SU-DHL-6 (cell line): ENCODE results near the gene MFSD1.

Experiments used
- H2AFZ ChIP-seq: fragments of 200-600 bp; sonication (generic); 2 replicates; pipeline ENCODE4 v1.6.1; 2014; ENCODE audit warnings: low read depth, mild to moderate bottlenecking, moderate library complexity, mixed read lengths, antibody characterized with exemption, low read length; ENCODE audit not compliant: severe bottlenecking
- H3F3A ChIP-seq: fragments of 200-600 bp; shearing (Covaris generic); 2 replicates; pipeline ENCODE4 v1.6.0; 2016; ENCODE audit warnings: antibody characterized with exemption, mild to moderate bottlenecking; ENCODE audit not compliant: insufficient read depth
- H3K27ac ChIP-seq: fragments of 200-600 bp; sonication (generic); 2 replicates; pipeline ENCODE4 v1.5.1; 2016; ENCODE audit warnings: low read depth, mild to moderate bottlenecking, low read length, moderate library complexity, mixed read lengths
- H3K27me3 ChIP-seq: fragments of 200-600 bp; sonication (generic), shearing (Covaris generic); 2 replicates; pipeline ENCODE4 v1.6.0; 2014; ENCODE audit warnings: mild to moderate bottlenecking, low read length
- H3K36me3 ChIP-seq: fragments of 200-600 bp; sonication (generic); 2 replicates; pipeline ENCODE4 v1.6.1; 2014; ENCODE audit warnings: mild to moderate bottlenecking, low read length, mixed read lengths
- H3K4me2 ChIP-seq: fragments of 300-600, 200-600 bp; shearing (Covaris generic), sonication (generic); 2 replicates; pipeline ENCODE4 v1.6.0; 2014; ENCODE audit warnings: low read length, low read depth, mild to moderate bottlenecking; ENCODE audit not compliant: poor library complexity, severe bottlenecking
- H3K4me3 ChIP-seq: fragments of 200-600 bp; sonication (generic); 2 replicates; pipeline ENCODE4 v1.5.1; 2014; ENCODE audit warnings: antibody characterized with exemption, low read length, mild to moderate bottlenecking, mixed read lengths; ENCODE audit not compliant: insufficient read depth, poor library complexity, severe bottlenecking
- H3K79me2 ChIP-seq: fragments of 200-600 bp; sonication (generic); 2 replicates; pipeline ENCODE4 v1.6.1; 2014; ENCODE audit warnings: mild to moderate bottlenecking, low read length, moderate library complexity; ENCODE audit not compliant: insufficient read depth
- H3K9ac ChIP-seq: fragments of 200-600 bp; sonication (generic); 2 replicates; pipeline ENCODE4 v1.7.0; 2014; ENCODE audit warnings: mild to moderate bottlenecking, low read length
- H3K9me2 ChIP-seq: fragments of 200-600 bp; sonication (generic); replicated peaks from 2 replicates; pipeline ENCODE4 v1.6.1; 2014; ENCODE audit warnings: low read length; ENCODE audit not compliant: insufficient read depth
- H3K9me3 ChIP-seq: fragments of 200-600 bp; sonication (generic); 2 replicates; pipeline ENCODE4 v1.6.1; 2014; ENCODE audit warnings: low read length, mixed read lengths; ENCODE audit not compliant: insufficient read depth
- H4K20me1 ChIP-seq: fragments of 200-600 bp; sonication (generic); 2 replicates; pipeline ENCODE4 v1.6.1; 2014; ENCODE audit warnings: low read depth, mild to moderate bottlenecking, antibody characterized with exemption, low read length, moderate library complexity, mixed read lengths
- EZH2phosphoT487 ChIP-seq: fragments of 200-600 bp; sonication (generic), shearing (Covaris generic); conservative IDR thresholded peaks from 2 replicates; pipeline ENCODE4 v1.6.1; 2018; ENCODE audit warnings: mild to moderate bottlenecking, antibody characterized with exemption, low read length, moderate library complexity, mixed read lengths
- TF ChIP-seq, protein P1 (sequence below): fragments of 200-600 bp; sonication (generic); IDR thresholded peaks from one replicate; pipeline ENCODE4 v1.5.1; 2017; ENCODE audit warnings: antibody characterized with exemption, mild to moderate bottlenecking, low read length, moderate library complexity; ENCODE audit not compliant: insufficient read depth, poor library complexity, severe bottlenecking

Gene MFSD1

DNA sequence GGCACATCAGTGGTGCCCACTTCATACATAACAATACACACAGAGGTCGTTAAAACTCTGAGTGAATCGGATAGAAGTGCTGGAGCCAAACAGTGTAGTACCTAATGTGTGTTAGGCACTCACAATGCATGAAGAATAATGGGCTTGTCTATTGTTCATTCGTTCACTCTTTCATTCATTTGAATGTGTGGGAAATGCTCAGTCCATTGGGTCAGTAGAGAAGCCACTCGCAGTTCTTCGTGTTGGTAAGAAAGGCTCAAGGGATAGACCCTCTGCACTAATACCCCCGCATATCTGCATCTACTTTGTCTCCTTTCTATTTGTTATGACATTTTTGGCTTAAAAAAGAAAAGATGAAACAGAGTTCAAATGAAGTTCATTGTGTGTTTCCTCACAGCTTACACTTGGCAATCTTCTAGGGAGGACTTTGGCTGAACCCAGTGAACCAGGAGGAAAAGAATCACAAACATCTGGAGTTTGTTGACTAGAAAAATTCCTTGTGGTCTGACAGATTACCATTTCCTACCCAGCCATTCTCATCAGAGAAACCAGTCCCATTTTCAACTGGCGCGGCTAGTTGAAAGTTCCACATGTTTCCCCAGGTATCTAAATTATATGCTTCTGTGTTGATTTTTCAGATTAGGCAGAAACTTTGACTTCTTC is 32.8 kb upstream of the MFSD1 start:
- H3K4me3 ChIP-seq: no peak overlapping the region
- H3K9ac ChIP-seq: no peak overlapping the region
- H3K27ac ChIP-seq: no peak overlapping the region
- no peaks in the 10 kb centered on the region for H3K36me3 ChIP-seq
- H3K9me3 ChIP-seq: no peaks in the 10 kb centered on the region
- TF ChIP-seq, protein P1, sequence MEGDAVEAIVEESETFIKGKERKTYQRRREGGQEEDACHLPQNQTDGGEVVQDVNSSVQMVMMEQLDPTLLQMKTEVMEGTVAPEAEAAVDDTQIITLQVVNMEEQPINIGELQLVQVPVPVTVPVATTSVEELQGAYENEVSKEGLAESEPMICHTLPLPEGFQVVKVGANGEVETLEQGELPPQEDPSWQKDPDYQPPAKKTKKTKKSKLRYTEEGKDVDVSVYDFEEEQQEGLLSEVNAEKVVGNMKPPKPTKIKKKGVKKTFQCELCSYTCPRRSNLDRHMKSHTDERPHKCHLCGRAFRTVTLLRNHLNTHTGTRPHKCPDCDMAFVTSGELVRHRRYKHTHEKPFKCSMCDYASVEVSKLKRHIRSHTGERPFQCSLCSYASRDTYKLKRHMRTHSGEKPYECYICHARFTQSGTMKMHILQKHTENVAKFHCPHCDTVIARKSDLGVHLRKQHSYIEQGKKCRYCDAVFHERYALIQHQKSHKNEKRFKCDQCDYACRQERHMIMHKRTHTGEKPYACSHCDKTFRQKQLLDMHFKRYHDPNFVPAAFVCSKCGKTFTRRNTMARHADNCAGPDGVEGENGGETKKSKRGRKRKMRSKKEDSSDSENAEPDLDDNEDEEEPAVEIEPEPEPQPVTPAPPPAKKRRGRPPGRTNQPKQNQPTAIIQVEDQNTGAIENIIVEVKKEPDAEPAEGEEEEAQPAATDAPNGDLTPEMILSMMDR: no peak
- TF ChIP-seq EZH2phosphoT487: no peak
- no peaks in the 10 kb centered on the region for H3F3A ChIP-seq
- no peaks in the 10 kb centered on the region for H3K79me2 ChIP-seq
- H3K9me2 ChIP-seq: no peaks in the 10 kb centered on the region
- no peak overlapping the region for H2AFZ ChIP-seq
- no peaks in the 10 kb centered on the region for H4K20me1 ChIP-seq
- H3K27me3 ChIP-seq: no peaks in the 10 kb centered on the region
- no peak overlapping the region for H3K4me2 ChIP-seq

DNA sequence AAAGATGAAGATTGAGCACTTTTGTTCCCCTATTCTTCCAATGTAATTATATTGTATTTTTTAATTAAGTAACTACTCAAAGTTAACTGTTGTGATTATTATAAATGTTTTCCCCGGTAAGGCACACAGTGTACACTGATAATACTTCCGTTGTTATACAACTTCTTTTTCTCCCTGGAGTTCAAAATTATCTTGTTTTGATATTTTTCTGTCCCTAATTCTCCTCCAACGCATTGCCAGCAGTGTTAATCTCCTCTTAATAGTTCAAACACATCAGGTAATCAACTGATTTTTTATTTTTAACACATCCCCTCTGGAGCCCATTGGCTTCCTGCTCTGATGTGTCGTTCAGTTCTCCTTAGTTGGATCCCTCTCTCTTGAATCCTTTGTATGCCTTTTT is 32.3 kb upstream of the MFSD1 start:
- Histone ChIP-seq H3K9ac (no peak overlapping the region), H3K4me2 (no peak overlapping the region), H3K79me2 (no peaks in the 10 kb centered on the region), H3K9me2 (no peaks in the 10 kb centered on the region), H3K9me3 (no peaks in the 10 kb centered on the region), H3K36me3 (no peaks in the 10 kb centered on the region), H3F3A (no peaks in the 10 kb centered on the region), H3K27ac (no peak overlapping the region), H3K27me3 (no peaks in the 10 kb centered on the region), H4K20me1 (no peaks in the 10 kb centered on the region), H2AFZ (no peak overlapping the region), H3K4me3 (no peak overlapping the region)
- TF ChIP-seq, protein P1: no peak
- no peak for TF ChIP-seq EZH2phosphoT487

DNA sequence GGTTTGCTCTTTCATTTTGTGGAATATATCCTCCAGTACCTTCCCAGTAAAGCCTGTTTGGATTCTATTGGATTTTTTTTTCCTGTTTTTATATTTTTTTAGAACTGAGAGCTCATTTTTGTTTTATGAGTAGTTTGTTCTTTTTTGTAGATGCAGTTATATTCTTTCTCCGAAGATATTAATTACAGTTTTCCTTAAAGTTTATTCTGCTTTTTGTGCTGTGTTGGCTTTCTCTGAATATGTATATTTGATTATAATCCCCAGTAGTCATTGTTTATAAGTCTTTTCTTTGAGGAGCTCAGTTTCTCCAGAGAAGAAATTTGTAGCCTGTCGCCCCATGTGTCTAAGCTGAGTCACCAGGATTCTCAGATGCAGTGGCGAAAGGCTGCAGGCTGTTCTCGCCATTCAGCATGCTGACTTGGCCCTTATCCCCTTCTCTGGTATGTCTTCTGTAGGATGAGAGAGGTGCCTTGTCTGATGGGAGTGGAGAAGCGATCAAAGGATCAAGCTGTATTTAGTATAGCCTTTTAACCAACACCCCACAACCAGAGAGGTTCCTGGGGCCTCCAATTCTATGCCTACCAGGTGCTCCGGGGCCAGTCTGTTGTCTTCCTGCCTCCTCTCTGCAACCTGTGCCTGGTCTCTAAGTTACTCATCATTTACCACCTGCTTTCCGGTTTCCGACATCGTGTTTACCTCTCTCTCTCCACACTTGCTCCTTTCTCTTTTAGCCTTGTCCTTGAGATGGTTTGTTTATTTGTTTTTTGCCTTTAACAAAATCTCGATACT is 31.7 kb upstream of the MFSD1 start:
- Histone ChIP-seq H2AFZ (no peak overlapping the region), H3F3A (no peaks in the 10 kb centered on the region), H3K9ac (no peak overlapping the region), H3K4me2 (no peak overlapping the region), H3K36me3 (no peaks in the 10 kb centered on the region), H3K4me3 (no peak overlapping the region), H3K79me2 (no peaks in the 10 kb centered on the region), H3K9me3 (no peaks in the 10 kb centered on the region), H3K27ac (no peak overlapping the region), H4K20me1 (no peaks in the 10 kb centered on the region), H3K27me3 (no peaks in the 10 kb centered on the region), H3K9me2 (no peaks in the 10 kb centered on the region)
- no peak for TF ChIP-seq EZH2phosphoT487
- TF ChIP-seq, protein P1: no peak
